ENCODE data around the gene HS3ST6. TPM values are rescaled to one million over a fixed set of nuclear protein-coding genes. Genes with fewer than 3 reads are reported as not detected.

Gene HS3ST6
- total RNA-seq, 1 experiment from 2014 or later, result not detected

DNA sequence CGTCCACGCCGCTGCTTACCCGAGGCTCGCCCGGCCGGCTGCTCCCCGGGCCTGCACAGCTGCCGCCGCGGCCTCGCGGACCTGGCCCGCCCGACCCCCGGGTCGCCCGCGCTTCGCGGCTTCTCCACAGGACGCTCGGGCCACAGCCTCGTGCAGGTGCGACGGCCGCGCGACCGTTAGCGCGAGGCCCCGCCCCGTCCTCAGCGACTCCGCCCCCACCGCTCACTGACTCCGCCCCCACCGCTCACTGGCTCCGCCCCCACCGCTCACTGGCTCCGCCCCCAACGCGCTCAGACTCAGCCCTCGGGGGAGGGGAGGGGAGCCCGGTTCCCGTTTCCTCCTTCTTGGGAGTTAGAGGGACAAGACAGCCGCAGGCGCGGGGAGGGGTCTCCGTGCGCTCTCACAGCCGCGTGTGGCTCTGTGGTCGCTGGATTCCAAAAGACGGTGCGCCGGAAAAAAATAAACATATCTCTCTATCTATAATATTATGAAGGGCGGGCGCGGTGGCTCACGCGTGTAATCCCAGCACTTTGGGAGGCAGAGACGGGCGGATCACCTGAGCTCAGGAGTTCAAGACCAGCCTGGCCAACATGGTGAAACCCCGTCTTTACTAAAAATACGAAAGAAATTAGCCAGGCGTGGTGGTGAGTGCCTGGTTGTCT is 46.1 kb downstream of the HS3ST6 start, which contains the start of gene MEIOB:
MEIOB (minus strand) TSS at position 191 of the 662 bp plus-strand sequence. CDS start 3,989 bp downstream, outside the sequence.
- DNase-seq (ENCODE audit: low read depth, low spot score), result no peak
- in situ Hi-C loops (cut with HindIII; ENCODE audit: low pct_unique_long_range_greater_than_20kb, low sequenced_read_pairs), result no loop called here

DNA sequence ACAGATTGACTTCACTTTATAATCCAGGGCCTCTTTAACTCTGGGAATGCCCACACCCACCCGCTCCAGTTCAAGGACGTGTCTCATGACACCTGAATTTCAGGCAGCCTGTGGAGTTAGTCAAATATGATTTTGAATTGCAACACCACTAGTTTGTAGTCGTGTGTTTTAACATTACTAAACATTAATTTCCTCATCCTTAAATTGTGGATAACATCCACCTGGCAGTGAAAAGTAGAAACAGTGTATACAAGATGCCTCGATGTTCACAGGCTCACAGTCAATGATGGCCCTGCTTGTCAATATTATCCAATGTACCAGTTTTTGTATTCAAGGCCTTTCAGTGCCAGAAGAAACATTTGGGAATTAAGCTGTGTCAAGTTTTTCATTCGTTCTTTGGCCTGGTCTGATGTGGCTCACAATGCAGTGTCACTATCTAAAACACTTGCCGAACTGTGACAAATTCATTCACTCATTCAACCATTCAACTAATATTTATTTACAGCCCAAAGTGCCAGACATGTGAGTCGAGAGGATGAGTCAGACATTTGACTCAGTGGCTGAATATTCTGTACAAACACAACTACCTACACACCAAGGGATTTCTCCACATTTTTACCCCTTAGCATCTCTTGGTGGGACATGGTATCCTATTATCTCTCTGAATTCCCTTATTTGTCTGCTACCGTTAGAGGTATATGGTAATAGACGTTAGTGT is 47.7 kb downstream of the HS3ST6 start:
- DNase-seq (ENCODE audit: low read depth, low spot score), result no peak
- in situ Hi-C loops (cut with HindIII; ENCODE audit: low pct_unique_long_range_greater_than_20kb, low sequenced_read_pairs), result no loop called here

DNA sequence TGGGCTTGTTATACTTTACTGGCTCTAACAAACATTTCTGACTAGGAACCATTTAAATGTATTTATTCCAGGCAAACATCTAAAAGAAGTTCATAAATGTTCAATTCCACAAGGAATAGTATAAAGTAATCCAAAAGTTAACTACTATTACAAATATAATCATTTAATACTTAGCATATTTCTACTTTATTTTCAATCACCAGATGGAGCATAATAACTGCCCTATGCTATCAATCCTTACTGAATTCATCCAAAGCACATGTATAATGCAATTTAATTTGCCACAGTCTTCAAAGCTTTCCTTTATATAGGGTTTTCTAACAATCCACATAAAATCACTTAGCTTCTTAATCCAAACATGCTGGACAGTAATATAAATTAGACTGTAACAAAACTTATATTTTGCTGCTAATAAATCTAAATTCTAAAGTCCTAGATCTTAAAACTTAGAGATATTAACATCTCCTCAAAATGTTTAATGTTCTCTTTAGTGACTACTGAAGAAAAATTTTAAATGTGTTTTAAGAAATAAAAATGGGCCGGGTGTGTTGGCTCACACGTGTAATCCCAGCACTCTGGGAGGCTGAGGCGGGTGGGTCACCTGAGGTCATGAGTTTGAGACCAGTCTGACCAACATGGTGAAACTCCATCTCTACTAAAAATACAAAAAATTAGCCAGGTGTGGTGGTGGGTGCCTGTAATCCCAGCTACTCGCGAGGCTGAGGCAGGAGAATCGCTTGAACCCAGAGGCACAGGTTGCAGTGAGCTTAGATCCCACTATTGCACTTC is 52.1 kb downstream of the HS3ST6 start:
- in situ Hi-C loops (cut with HindIII; ENCODE audit: low pct_unique_long_range_greater_than_20kb, low sequenced_read_pairs), result no loop called here
- DNase-seq (ENCODE audit: low read depth, low spot score), result no peak

DNA sequence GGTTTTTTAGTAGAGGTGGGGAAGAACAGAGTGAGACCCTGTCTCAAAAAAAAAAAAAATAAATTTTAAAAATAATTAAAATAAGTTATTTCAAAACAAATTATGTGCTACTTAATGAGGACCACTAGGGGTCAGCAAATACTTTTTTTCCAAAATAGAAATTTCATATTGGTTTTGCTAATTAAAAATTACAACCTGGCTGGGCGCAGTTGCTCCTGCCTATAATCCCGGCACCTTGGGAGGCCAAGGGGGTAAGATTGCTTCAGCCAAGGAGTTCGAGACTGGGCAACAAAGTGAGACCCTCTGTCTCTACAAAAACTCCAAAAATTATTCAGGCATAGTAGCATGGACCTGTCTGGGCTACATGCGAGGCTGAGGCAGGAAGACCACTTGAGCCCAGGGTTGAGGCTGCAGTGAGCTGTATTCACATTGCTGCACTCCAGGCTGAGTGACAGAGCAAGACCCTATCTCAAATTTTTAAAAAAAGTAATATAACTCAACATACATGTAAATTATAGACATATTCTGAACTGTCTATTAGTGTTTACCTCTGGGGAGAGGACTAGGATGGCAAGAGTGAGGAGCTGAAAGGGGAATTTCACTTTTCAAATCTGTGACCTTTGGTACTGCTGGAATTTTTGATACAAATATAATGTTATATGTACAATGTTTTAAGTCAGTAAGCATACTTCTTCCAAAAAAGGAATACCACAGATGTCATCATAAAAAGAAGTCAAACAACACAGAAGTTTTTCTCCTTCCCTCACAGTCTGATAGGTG is 54.3 kb downstream of the HS3ST6 start:
- DNase-seq (ENCODE audit: low read depth, low spot score), result peak; percentile 42
- in situ Hi-C loops (cut with HindIII; ENCODE audit: low pct_unique_long_range_greater_than_20kb, low sequenced_read_pairs), result no loop called here

DNA sequence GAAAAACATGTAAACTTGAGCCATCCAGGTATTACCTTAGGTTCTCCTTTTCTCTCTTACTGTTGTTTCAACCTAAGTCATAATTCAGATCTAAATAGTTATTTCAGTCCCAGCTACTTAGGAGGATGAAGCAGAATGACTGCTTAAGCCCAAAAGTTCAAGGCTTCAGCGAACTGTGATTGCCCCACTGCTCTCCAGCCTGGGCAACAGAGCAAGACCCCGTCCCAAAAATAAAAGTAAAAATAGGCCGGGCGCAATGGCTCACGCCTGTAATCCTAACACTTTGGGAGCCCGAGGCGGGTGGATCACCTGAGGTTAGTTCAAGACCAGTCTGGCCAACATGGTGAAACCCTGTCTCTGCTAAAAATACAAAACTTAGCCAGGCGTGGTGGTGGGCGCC is 55.8 kb downstream of the HS3ST6 start:
- in situ Hi-C loops (cut with HindIII; ENCODE audit: low pct_unique_long_range_greater_than_20kb, low sequenced_read_pairs), result no loop called here
- no peak for DNase-seq (ENCODE audit: low read depth, low spot score)

DNA sequence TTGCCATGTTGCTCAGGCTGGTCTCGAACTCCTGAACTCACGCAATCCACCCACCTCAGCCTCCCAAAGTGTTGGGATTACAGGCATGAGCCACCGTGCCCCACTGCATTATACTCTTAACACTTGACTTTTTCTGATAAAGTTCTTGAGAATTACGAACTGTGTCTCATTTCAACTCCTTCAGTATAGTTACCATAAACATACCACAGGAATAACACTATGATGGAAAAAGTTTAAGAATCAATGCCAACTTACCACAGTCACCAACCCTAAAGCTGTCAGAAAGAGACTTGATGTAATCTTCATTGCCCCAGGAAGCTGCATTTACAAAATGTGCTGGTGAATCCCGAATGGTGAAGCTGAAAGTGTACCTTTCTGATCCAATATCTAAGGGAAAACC is 56.5 kb downstream of the HS3ST6 start:
- in situ Hi-C loops (cut with HindIII; ENCODE audit: low pct_unique_long_range_greater_than_20kb, low sequenced_read_pairs), result no loop called here
- no peak for DNase-seq (ENCODE audit: low read depth, low spot score)

Small RNA genes within 50 kb of the gene (small RNA-seq; reads per million reads assigned to genes)
- gene SNORA10, result 0 reads per million in 2 experiments
- 0 reads per million in 2 experiments for gene SNORA64

Other genes with a start within 250 kb of the HS3ST6 start
- 45.5 and 48.5 TPM in 2 replicates for gene JPT2, start 240.1 kb downstream of the HS3ST6 start, total RNA-seq (2014; rRNA removed; shearing (Covaris generic))
- 19.3 and 20.3 TPM in 2 replicates for gene MAPK8IP3, start 212.2 kb downstream of the HS3ST6 start, total RNA-seq (2014; rRNA removed; shearing (Covaris generic))
- gene NME3, start 146.9 kb downstream of the HS3ST6 start, total RNA-seq (2014; rRNA removed; shearing (Covaris generic)), result 12.2 and 12.9 TPM in 2 replicates
- 4.3 and 8.6 TPM in 2 replicates for gene EME2, start 145.6 kb downstream of the HS3ST6 start, total RNA-seq (2014; rRNA removed; shearing (Covaris generic))
- gene MRPS34, start 145.3 kb downstream of the HS3ST6 start, total RNA-seq (2014; rRNA removed; shearing (Covaris generic)), result 102 TPM in 2 replicates
- 12.8 and 13.1 TPM in 2 replicates for gene SPSB3, start 135.8 kb downstream of the HS3ST6 start, total RNA-seq (2014; rRNA removed; shearing (Covaris generic))
- 57.9 and 58.1 TPM in 2 replicates for gene NUBP2, start 135.5 kb downstream of the HS3ST6 start, total RNA-seq (2014; rRNA removed; shearing (Covaris generic))
- gene IGFALS, start 124.7 kb downstream of the HS3ST6 start, total RNA-seq (2014; rRNA removed; shearing (Covaris generic)), result not detected in 2 replicates
- gene HAGH, start 91.6 kb downstream of the HS3ST6 start, total RNA-seq (2014; rRNA removed; shearing (Covaris generic)), result 41.3 and 50.9 TPM in 2 replicates
- 75.3 and 96.5 TPM in 2 replicates for gene FAHD1, start 91.2 kb downstream of the HS3ST6 start, total RNA-seq (2014; rRNA removed; shearing (Covaris generic))
- 0.48 TPM in 1 of 2 replicates, not detected in the other for gene MEIOB, start 46.3 kb downstream of the HS3ST6 start, total RNA-seq (2014; rRNA removed; shearing (Covaris generic))
- 17.2 and 23.6 TPM in 2 replicates for gene MSRB1, start 24.8 kb upstream of the HS3ST6 start, total RNA-seq (2014; rRNA removed; shearing (Covaris generic))
- gene RPL3L, start 36.3 kb upstream of the HS3ST6 start, total RNA-seq (2014; rRNA removed; shearing (Covaris generic)), result not detected in 2 replicates
- 234 and 241 TPM in 2 replicates for gene NDUFB10, start 41.1 kb upstream of the HS3ST6 start, total RNA-seq (2014; rRNA removed; shearing (Covaris generic))
- gene RPS2, start 46.4 kb upstream of the HS3ST6 start, total RNA-seq (2014; rRNA removed; shearing (Covaris generic)), result 2,672 and 2,687 TPM in 2 replicates
- not detected in 2 replicates for gene RNF151, start 48.4 kb upstream of the HS3ST6 start, total RNA-seq (2014; rRNA removed; shearing (Covaris generic))
- gene TBL3, start 53.6 kb upstream of the HS3ST6 start, total RNA-seq (2014; rRNA removed; shearing (Covaris generic)), result 26.5 and 27.9 TPM in 2 replicates
- gene NOXO1, start 63.1 kb upstream of the HS3ST6 start, total RNA-seq (2014; rRNA removed; shearing (Covaris generic)), result not detected in 2 replicates
- 29.2 and 33.9 TPM in 2 replicates for gene GFER, start 65.8 kb upstream of the HS3ST6 start, total RNA-seq (2014; rRNA removed; shearing (Covaris generic))
- gene SYNGR3, start 71.6 kb upstream of the HS3ST6 start, total RNA-seq (2014; rRNA removed; shearing (Covaris generic)), result 0.37 and 1.5 TPM in 2 replicates
- 10.4 and 10.7 TPM in 2 replicates for gene ZNF598, start 91.4 kb upstream of the HS3ST6 start, total RNA-seq (2014; rRNA removed; shearing (Covaris generic))
- gene NPW, start 101.4 kb upstream of the HS3ST6 start, total RNA-seq (2014; rRNA removed; shearing (Covaris generic)), result 0.55 TPM in 1 of 2 replicates, not detected in the other
- 7.0 and 9.3 TPM in 2 replicates for gene NHERF2, start 108.5 kb upstream of the HS3ST6 start, total RNA-seq (2014; rRNA removed; shearing (Covaris generic))
- 27.0 and 31.2 TPM in 2 replicates for gene NTHL1, start 129.4 kb upstream of the HS3ST6 start, total RNA-seq (2014; rRNA removed; shearing (Covaris generic))
- gene TSC2, start 129.6 kb upstream of the HS3ST6 start, total RNA-seq (2014; rRNA removed; shearing (Covaris generic)), result 11.6 and 20.2 TPM in 2 replicates
- gene PKD1, start 217.5 kb upstream of the HS3ST6 start, total RNA-seq (2014; rRNA removed; shearing (Covaris generic)), result 18.7 and 18.8 TPM in 2 replicates
- gene RAB26, start 230.2 kb upstream of the HS3ST6 start, total RNA-seq (2014; rRNA removed; shearing (Covaris generic)), result 0.27 and 0.40 TPM in 2 replicates
- gene TRAF7, start 237.4 kb upstream of the HS3ST6 start, total RNA-seq (2014; rRNA removed; shearing (Covaris generic)), result 59.3 and 62.4 TPM in 2 replicates

Data from SK-MEL-5 (cell line).